ENCODE data around the gene INSYN2A.

GRCh38 chr10:127216274-127216673 lies 19.9 kb upstream of the INSYN2A start:
- TF ChIP-seq ZNF274 (IDR thresholded peaks at IDR 0.05; ENCODE audit: borderline replicate concordance, low read depth, low read length): no peak
- no peak for TF ChIP-seq NFXL1 (CRISPR knock-in tag; IDR thresholded peaks at IDR 0.05)
